Measurements from ENCODE around the gene LBHD2. TPM values are rescaled to one million over a fixed set of nuclear protein-coding genes. Genes with fewer than 3 reads are reported as not detected.

Gene LBHD2
- total RNA-seq, 2 experiments from 2014 or later, result not detected

GRCh38 chr14:103067231-103067954 lies 16.6 kb upstream of the LBHD2 start:
- ChIA-PET CTCF (interaction anchor here (1.4 kb wide), 1 partner anchor 38 kb away, joined by 3 read pairs; no protein-coding TSS in a partner anchor), POLR2A (no interaction called here)

GRCh38 chr14:103068351-103069073 lies 15.5 kb upstream of the LBHD2 start:
- CTCF ChIA-PET, result interaction anchor here (1.4 kb wide), 1 partner anchor 36 kb away, joined by 3 read pairs; no protein-coding TSS in a partner anchor

GRCh38 chr14:103070263-103070885 lies 13.6 kb upstream of the LBHD2 start:
- CTCF ChIA-PET, result no interaction called here
- POLR2A ChIA-PET, result no interaction called here

More at GRCh38 chr14:103068351-103069073, 15.5 kb upstream of the LBHD2 start:
- POLR2A ChIA-PET, result no interaction called here

- POLR2A ChIA-PET, result no interaction called here
- CTCF ChIA-PET, result no interaction called here
Observed at GRCh38 chr14:103070971-103071542, 13.0 kb upstream of the LBHD2 start.

GRCh38 chr14:103071544-103072251 lies 12.3 kb upstream of the LBHD2 start:
- CTCF ChIA-PET, result no interaction called here

GRCh38 chr14:103072595-103073366 lies 11.2 kb upstream of the LBHD2 start:
- POLR2A ChIA-PET, result no interaction called here
- CTCF ChIA-PET, result no interaction called here

More at GRCh38 chr14:103071544-103072251, 12.3 kb upstream of the LBHD2 start:
- POLR2A ChIA-PET, result no interaction called here

GRCh38 chr14:103073367-103073875 lies 10.6 kb upstream of the LBHD2 start:
- ChIA-PET CTCF (interaction anchor here (2.4 to 3.9 kb wide), 2 partner anchors 10 to 32 kb away, joined by 5 to 21 read pairs; no protein-coding TSS in a partner anchor), POLR2A (no interaction called here)

GRCh38 chr14:103073876-103074728 lies 9.9 kb upstream of the LBHD2 start:
- POLR2A ChIA-PET, result interaction anchor here (0.6 kb wide), 1 partner anchor 483 kb away, joined by 3 read pairs; no protein-coding TSS in a partner anchor

GRCh38 chr14:103074729-103075367 lies 9.2 kb upstream of the LBHD2 start:
- CTCF ChIA-PET, result interaction anchor here (1.5 to 3.9 kb wide), 3 partner anchors 12 to 112 kb away, joined by 5 to 21 read pairs (median 6); no protein-coding TSS in a partner anchor
- POLR2A ChIA-PET, result interaction anchor here (0.6 kb wide), 1 partner anchor 483 kb away, joined by 3 read pairs; no protein-coding TSS in a partner anchor

More at GRCh38 chr14:103073876-103074728, 9.9 kb upstream of the LBHD2 start:
- CTCF ChIA-PET, result interaction anchor here (1.5 to 3.9 kb wide), 3 partner anchors 11 to 113 kb away, joined by 5 to 21 read pairs (median 6); no protein-coding TSS in a partner anchor

- CTCF ChIA-PET, result interaction anchor here (0.7 to 2.2 kb wide), 7 partner anchors 9 to 383 kb away, joined by 3 to 10 read pairs (median 4); no protein-coding TSS in a partner anchor
Observed at GRCh38 chr14:103078420-103078749, 5.6 kb upstream of the LBHD2 start.

GRCh38 chr14:103078860-103079587 lies 5.0 kb upstream of the LBHD2 start:
- POLR2A ChIA-PET, result no interaction called here

More at GRCh38 chr14:103078420-103078749, 5.6 kb upstream of the LBHD2 start:
- POLR2A ChIA-PET, result no interaction called here

GRCh38 chr14:103081951-103082350 lies 2.1 kb upstream of the LBHD2 start:
- POLR2A ChIA-PET, result no interaction called here

More at GRCh38 chr14:103078860-103079587, 5.0 kb upstream of the LBHD2 start:
- CTCF ChIA-PET, result interaction anchor here (0.7 to 2.2 kb wide), 7 partner anchors 9 to 384 kb away, joined by 3 to 10 read pairs (median 4); no protein-coding TSS in a partner anchor

GRCh38 chr14:103085106-103086091 lies 1.4 kb downstream of the LBHD2 start:
- ChIA-PET CTCF (no interaction called here), POLR2A (no interaction called here)

More at GRCh38 chr14:103081951-103082350, 2.1 kb upstream of the LBHD2 start:
- CTCF ChIA-PET, result no interaction called here

GRCh38 chr14:103086771-103087342 lies 2.8 kb downstream of the LBHD2 start:
- POLR2A ChIA-PET, result interaction anchor here (0.6 kb wide), 2 partner anchors 10 to 14 kb away, joined by 3 to 4 read pairs; no protein-coding TSS in a partner anchor
- CTCF ChIA-PET, result interaction anchor here (2.3 kb wide), 1 partner anchor 18 kb away, joined by 13 read pairs; no protein-coding TSS in a partner anchor
